ENCODE data around the gene GALNT1.

GALNT1 gene

GRCh38 chr18:35711227-35711626 lies 129.7 kb downstream of the GALNT1 start:
- no peak for DNase-seq

GRCh38 chr18:35713545-35713944 lies 132.0 kb downstream of the GALNT1 start:
- DNase-seq: no peak

GRCh38 chr18:35714539-35714938 lies 133.0 kb downstream of the GALNT1 start:
- no peak for DNase-seq

- DNase-seq: no peak
Measured at GRCh38 chr18:35715139-35715538, 133.6 kb downstream of the GALNT1 start.

GRCh38 chr18:35716169-35716831 lies 134.8 kb downstream of the GALNT1 start:
- no peak for DNase-seq

- no peak for DNase-seq
Measured at GRCh38 chr18:35717182-35717581, 135.6 kb downstream of the GALNT1 start.

- DNase-seq: no peak
Measured at GRCh38 chr18:35721431-35722081, 140.0 kb downstream of the GALNT1 start.

- no peak for DNase-seq
Measured at GRCh38 chr18:35728676-35729075, 147.1 kb downstream of the GALNT1 start.

GRCh38 chr18:35729991-35730668 lies 148.6 kb downstream of the GALNT1 start:
- DNase-seq: no peak

GRCh38 chr18:35730691-35731370 lies 149.3 kb downstream of the GALNT1 start:
- DNase-seq: peak in 6 of 56 donors; percentile 5 to 10 (median 8)

- DNase-seq: no peak
Measured at GRCh38 chr18:35731701-35732100, 150.2 kb downstream of the GALNT1 start.

- DNase-seq: no peak
Measured at GRCh38 chr18:35732162-35732561, 150.6 kb downstream of the GALNT1 start.

GRCh38 chr18:35732636-35733035 lies 151.1 kb downstream of the GALNT1 start:
- no peak for DNase-seq

- no peak for DNase-seq
Measured at GRCh38 chr18:35733408-35733807, 151.9 kb downstream of the GALNT1 start.

- DNase-seq: no peak
Measured at GRCh38 chr18:35736696-35737095, 155.2 kb downstream of the GALNT1 start.

GRCh38 chr18:35739778-35740177 lies 158.2 kb downstream of the GALNT1 start:
- DNase-seq: no peak

- DNase-seq: no peak
Measured at GRCh38 chr18:35740656-35741055, 159.1 kb downstream of the GALNT1 start.

GRCh38 chr18:35743916-35744315 lies 162.4 kb downstream of the GALNT1 start:
- no peak for DNase-seq

GRCh38 chr18:35745814-35746213 lies 164.3 kb downstream of the GALNT1 start:
- no peak for DNase-seq

- no peak for DNase-seq
Measured at GRCh38 chr18:35746826-35747339, 165.3 kb downstream of the GALNT1 start.

GRCh38 chr18:35747894-35748472 lies 166.4 kb downstream of the GALNT1 start:
- no peak for DNase-seq
